GM19438 (cell line): ENCODE results near the gene MRGPRF.

ENCODE experiments used
- ATAC-seq: cut with Tn5 transposase; IDR thresholded peaks from one replicate; pipeline ENCODE4 v1.9.1; 2021; ENCODE audit warnings: low read depth; ENCODE audit not compliant: unreplicated experiment

MRGPRF gene

GRCh38 chr11:69013009-69013951 lies at the start of gene MRGPRF:
Gene MRGPRF, minus strand, starts transcription at chr11:69013246. Its CDS starts 3,345 bp downstream, at chr11:69009901.
- ATAC-seq, result no peak

GRCh38 chr11:69062169-69062855 lies 49.3 kb upstream of the MRGPRF start:
- ATAC-seq, result no peak

GRCh38 chr11:69061713-69062053 lies 48.6 kb upstream of the MRGPRF start:
- no peak for ATAC-seq

GRCh38 chr11:69060806-69061712 lies 48.0 kb upstream of the MRGPRF start:
- no peak for ATAC-seq

GRCh38 chr11:69059985-69060384 lies 46.9 kb upstream of the MRGPRF start:
- no peak for ATAC-seq

GRCh38 chr11:69059429-69059828 lies 46.4 kb upstream of the MRGPRF start:
- no peak for ATAC-seq

- ATAC-seq, result no peak
Observed at GRCh38 chr11:69058511-69059270, 45.6 kb upstream of the MRGPRF start.

- ATAC-seq, result no peak
Observed at GRCh38 chr11:69057801-69058200, 44.8 kb upstream of the MRGPRF start.

- no peak for ATAC-seq
Observed at GRCh38 chr11:69057236-69057635, 44.2 kb upstream of the MRGPRF start.

- peak; percentile 63 for ATAC-seq
Observed at GRCh38 chr11:69055598-69056516, 42.8 kb upstream of the MRGPRF start.

- no peak for ATAC-seq
Observed at GRCh38 chr11:69055212-69055586, 42.2 kb upstream of the MRGPRF start.

- no peak for ATAC-seq
Observed at GRCh38 chr11:69054397-69055211, 41.6 kb upstream of the MRGPRF start.

GRCh38 chr11:69053546-69054396 lies 40.7 kb upstream of the MRGPRF start:
- ATAC-seq, result no peak

GRCh38 chr11:69053169-69053477 lies 40.1 kb upstream of the MRGPRF start:
- ATAC-seq, result no peak

GRCh38 chr11:69052343-69053168 lies 39.5 kb upstream of the MRGPRF start:
- ATAC-seq, result no peak
